Rectal smooth muscle tissue (tissue), 1 donor: ENCODE data around the gene ARL15.

Experiments
- H3K27ac ChIP-seq: one replicate; pipeline ENCODE4 v1.7.0; 2013; ENCODE audit warnings: low read depth, low read length, inconsistent platforms
- H3K27me3 ChIP-seq: one replicate; pipeline ENCODE4 v1.7.0; 2013; ENCODE audit warnings: low read length; ENCODE audit not compliant: control insufficient read depth, insufficient read depth
- H3K36me3 ChIP-seq: one replicate; pipeline ENCODE4 v1.7.0; 2013; ENCODE audit warnings: low read length; ENCODE audit not compliant: control insufficient read depth, insufficient read depth
- H3K4me1 ChIP-seq: one replicate; pipeline ENCODE4 v1.7.0; 2013; ENCODE audit warnings: low read length; ENCODE audit not compliant: control insufficient read depth, insufficient read depth
- H3K4me3 ChIP-seq: one replicate; pipeline ENCODE4 v1.7.0; 2013; ENCODE audit warnings: low read length
- H3K9ac ChIP-seq: one replicate; pipeline ENCODE4 v1.7.0; 2013; ENCODE audit warnings: low read length

The ARL15 gene

GRCh38 chr5:54171645-54172384 lies 138.6 kb downstream of the ARL15 start:
- Histone ChIP-seq H3K36me3 (no peaks in the 10 kb centered on the region), H3K4me1 (no peaks in the 10 kb centered on the region), H3K9ac (no peak overlapping the region), H3K27ac (no peak overlapping the region), H3K4me3 (no peak overlapping the region), H3K27me3 (no peaks in the 10 kb centered on the region)

GRCh38 chr5:54165687-54166086 lies 144.7 kb downstream of the ARL15 start:
- H3K9ac ChIP-seq = no peak overlapping the region
- H3K36me3 ChIP-seq = no peaks in the 10 kb centered on the region
- H3K4me1 ChIP-seq = no peaks in the 10 kb centered on the region
- no peak overlapping the region for H3K4me3 ChIP-seq
- no peaks in the 10 kb centered on the region for H3K27me3 ChIP-seq
- H3K27ac ChIP-seq = no peak overlapping the region

DNA sequence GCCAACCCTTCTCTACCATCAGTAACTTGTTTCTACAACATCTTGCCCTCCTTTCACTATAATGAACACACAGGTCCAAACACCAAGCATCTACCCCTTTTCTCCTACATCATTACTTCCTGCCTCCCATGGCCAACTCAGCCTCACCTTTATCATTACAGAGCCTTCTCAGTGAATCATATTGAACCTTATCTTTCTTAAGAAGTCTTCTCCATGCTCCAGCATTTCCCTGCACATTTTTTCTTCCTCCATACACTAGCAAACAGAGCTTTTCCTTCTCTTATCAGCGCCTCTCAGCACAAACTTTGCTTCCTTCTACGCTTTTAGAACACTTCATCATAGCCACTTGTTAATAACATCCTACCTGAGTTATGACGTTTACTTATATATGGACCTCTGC lies 148.2 kb downstream of the ARL15 start:
- Histone ChIP-seq H3K4me3 (no peak overlapping the region), H3K36me3 (no peaks in the 10 kb centered on the region), H3K9ac (no peak overlapping the region), H3K27ac (no peak overlapping the region), H3K4me1 (peaks cover 3% of the 10 kb centered on the region), H3K27me3 (no peaks in the 10 kb centered on the region)

GRCh38 chr5:54160329-54160728 lies 150.0 kb downstream of the ARL15 start:
- Histone ChIP-seq H3K27ac (no peak overlapping the region), H3K36me3 (no peaks in the 10 kb centered on the region), H3K27me3 (no peaks in the 10 kb centered on the region), H3K4me3 (no peak overlapping the region), H3K9ac (no peak overlapping the region), H3K4me1 (peaks cover 3% of the 10 kb centered on the region)

GRCh38 chr5:54159893-54160195 lies 150.5 kb downstream of the ARL15 start:
- Histone ChIP-seq H3K27me3 (no peaks in the 10 kb centered on the region), H3K4me1 (peaks cover 3% of the 10 kb centered on the region), H3K27ac (no peak overlapping the region), H3K36me3 (no peaks in the 10 kb centered on the region), H3K9ac (no peak overlapping the region), H3K4me3 (no peak overlapping the region)

DNA sequence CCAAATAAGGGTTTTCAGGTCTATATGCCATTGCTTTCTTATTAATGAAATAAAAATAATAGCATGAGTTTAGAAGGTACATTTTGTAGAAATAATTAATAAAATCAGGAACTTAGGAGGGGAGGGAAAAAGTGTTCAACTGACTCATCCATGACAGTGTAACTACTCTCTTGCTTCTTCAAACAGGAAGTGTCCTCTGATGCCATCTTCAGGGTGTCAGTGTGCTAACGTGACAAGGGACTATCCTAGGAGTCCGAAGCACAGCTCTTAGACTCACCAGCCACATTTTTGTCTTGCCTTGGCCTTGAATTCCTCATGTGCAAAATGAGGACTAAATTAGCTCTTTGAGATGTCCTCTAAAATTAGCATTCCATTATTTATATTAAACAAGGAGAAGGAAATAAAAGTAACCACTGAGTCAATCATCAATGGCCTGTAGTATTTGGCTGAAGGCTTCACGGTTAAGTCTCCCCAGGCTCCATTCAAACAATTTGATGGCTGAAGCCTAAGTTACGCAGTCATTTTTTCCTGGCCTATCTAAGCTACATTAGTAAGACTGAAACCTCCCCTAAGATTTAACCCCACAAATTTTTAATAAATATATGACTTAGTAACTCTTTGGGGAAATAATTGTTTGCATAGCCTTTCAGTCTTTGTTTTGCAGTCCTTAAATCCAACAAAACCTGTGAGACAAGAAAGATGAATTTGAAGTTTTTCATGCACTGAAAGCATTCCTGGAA lies 151.1 kb downstream of the ARL15 start:
- Histone ChIP-seq H3K27me3 (no peaks in the 10 kb centered on the region), H3K27ac (no peak overlapping the region), H3K36me3 (no peaks in the 10 kb centered on the region), H3K9ac (no peak overlapping the region), H3K4me1 (peaks cover 3% of the 10 kb centered on the region), H3K4me3 (no peak overlapping the region)

DNA sequence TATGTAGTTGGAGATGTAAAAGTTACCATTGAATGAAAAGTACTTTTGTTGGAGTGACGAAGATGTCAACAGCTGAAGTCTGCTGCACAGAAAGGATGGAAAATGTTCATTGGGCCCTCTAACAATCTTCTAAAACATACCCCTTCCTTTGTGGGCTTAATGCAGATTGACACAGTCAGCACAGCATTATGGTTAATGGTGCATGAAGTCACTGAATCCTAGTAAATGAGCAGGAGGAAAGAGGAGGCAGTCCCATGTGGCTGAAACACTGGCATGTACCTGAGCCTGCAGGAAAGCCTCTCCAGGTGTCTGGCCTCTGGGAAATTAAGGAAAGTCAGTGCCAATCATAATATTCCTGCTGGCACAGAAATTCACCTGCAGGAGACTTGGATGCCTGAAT lies 153.8 kb downstream of the ARL15 start:
- Histone ChIP-seq H3K27me3 (no peaks in the 10 kb centered on the region), H3K27ac (no peak overlapping the region), H3K9ac (no peak overlapping the region), H3K4me1 (peaks cover 3% of the 10 kb centered on the region), H3K36me3 (no peaks in the 10 kb centered on the region), H3K4me3 (no peak overlapping the region)

GRCh38 chr5:54150841-54151240 lies 159.5 kb downstream of the ARL15 start:
- Histone ChIP-seq H3K4me1 (peaks cover 4% of the 10 kb centered on the region), H3K9ac (no peak overlapping the region), H3K27ac (no peak overlapping the region), H3K27me3 (no peaks in the 10 kb centered on the region), H3K36me3 (no peaks in the 10 kb centered on the region), H3K4me3 (no peak overlapping the region)

DNA sequence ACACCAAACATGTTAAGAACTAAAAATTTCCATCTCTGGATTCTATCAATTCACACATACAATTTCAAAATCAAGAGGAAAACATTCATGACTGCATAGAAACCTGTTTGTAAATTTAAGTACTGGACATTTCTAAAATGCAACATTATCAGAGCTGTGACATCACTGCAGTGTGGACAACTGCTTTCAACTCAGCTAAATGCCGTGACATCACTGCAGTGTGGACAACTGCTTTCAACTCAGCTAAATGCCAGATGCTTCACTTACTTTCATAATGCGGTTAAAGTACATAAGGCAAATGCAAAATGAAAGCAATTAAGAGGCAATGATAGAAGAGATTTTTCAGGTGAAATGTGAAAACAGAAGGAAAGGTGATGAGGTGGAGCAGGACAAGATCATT lies 161.5 kb downstream of the ARL15 start:
- H3K4me1 ChIP-seq = peaks cover 4% of the 10 kb centered on the region
- no peak overlapping the region for H3K27ac ChIP-seq
- no peak overlapping the region for H3K9ac ChIP-seq
- H3K27me3 ChIP-seq = no peaks in the 10 kb centered on the region
- no peaks in the 10 kb centered on the region for H3K36me3 ChIP-seq
- H3K4me3 ChIP-seq = no peak overlapping the region

- H3K27ac ChIP-seq = no peak overlapping the region
- H3K27me3 ChIP-seq = no peaks in the 10 kb centered on the region
- no peak overlapping the region for H3K9ac ChIP-seq
- no peaks in the 10 kb centered on the region for H3K36me3 ChIP-seq
- H3K4me1 ChIP-seq = peaks cover 4% of the 10 kb centered on the region
- H3K4me3 ChIP-seq = no peak overlapping the region
These were observed 162.1 kb downstream of the ARL15 start for GRCh38 chr5:54148067-54148845.

DNA sequence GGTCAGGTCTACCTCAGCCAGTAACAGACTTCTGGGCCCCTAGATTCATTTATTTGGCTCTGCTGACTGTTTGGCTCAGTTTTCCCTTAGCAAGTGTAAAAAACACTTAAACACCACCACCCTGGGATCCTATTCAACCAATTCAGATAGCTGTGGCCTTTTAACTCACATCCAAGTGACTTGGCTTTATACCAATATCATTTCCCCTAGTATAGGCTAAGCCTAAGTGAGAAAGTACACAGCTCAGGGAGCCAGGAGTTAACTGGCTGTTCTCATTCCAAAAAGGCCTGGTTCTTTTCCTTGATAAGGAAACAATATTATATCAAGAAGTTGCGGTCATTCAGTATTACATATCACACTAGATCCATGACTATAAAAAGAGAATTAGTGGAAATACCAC lies 163.5 kb downstream of the ARL15 start:
- Histone ChIP-seq H3K27ac (no peak overlapping the region), H3K4me3 (no peak overlapping the region), H3K4me1 (peaks cover 4% of the 10 kb centered on the region), H3K36me3 (no peaks in the 10 kb centered on the region), H3K9ac (no peak overlapping the region), H3K27me3 (no peaks in the 10 kb centered on the region)

GRCh38 chr5:54146390-54146789 lies 164.0 kb downstream of the ARL15 start:
- peaks cover 4% of the 10 kb centered on the region for H3K4me1 ChIP-seq
- H3K36me3 ChIP-seq = no peaks in the 10 kb centered on the region
- no peak overlapping the region for H3K9ac ChIP-seq
- H3K27ac ChIP-seq = no peak overlapping the region
- no peak overlapping the region for H3K4me3 ChIP-seq
- no peaks in the 10 kb centered on the region for H3K27me3 ChIP-seq
